DOHH2 (cell line): ENCODE data around the gene TEDC2.

ENCODE experiments used
- H3F3A ChIP-seq: fragments of 200-600 bp; sonication (generic), shearing (Covaris generic); 2 replicates; pipeline ENCODE4 v1.6.0; 2016; ENCODE audit warnings: antibody characterized with exemption, mild to moderate bottlenecking; ENCODE audit not compliant: control insufficient read depth, insufficient read depth
- H3K27ac ChIP-seq: fragments of 200-600 bp; sonication (generic); 2 replicates; pipeline ENCODE4 v1.5.1; 2014; ENCODE audit warnings: low read depth, mild to moderate bottlenecking, low read length, moderate library complexity
- H3K27me3 ChIP-seq: fragments of 200-600 bp; sonication (generic); 2 replicates; pipeline ENCODE4 v1.6.1; 2014; ENCODE audit warnings: mild to moderate bottlenecking, low read length, mixed read lengths; ENCODE audit not compliant: control insufficient read depth
- H3K36me3 ChIP-seq: fragments of 200-600 bp; sonication (generic); 2 replicates; pipeline ENCODE4 v1.6.1; 2014; ENCODE audit warnings: mild to moderate bottlenecking, low read length, moderate library complexity, mixed read lengths; ENCODE audit not compliant: control insufficient read depth
- H3K4me1 ChIP-seq: fragments of 200-600 bp; sonication (generic); 2 replicates; pipeline ENCODE4 v1.6.1; 2014; ENCODE audit warnings: mild to moderate bottlenecking, low read length, mixed read lengths; ENCODE audit not compliant: control insufficient read depth
- H3K4me2 ChIP-seq: fragments of 200-600 bp; sonication (generic); 2 replicates; pipeline ENCODE4 v1.6.0; 2014; ENCODE audit warnings: mild to moderate bottlenecking, low read length, moderate library complexity
- H3K4me3 ChIP-seq: fragments of 200-600 bp; sonication (generic); 2 replicates; pipeline ENCODE4 v1.5.1; 2014; ENCODE audit warnings: mild to moderate bottlenecking, low read length, mixed read lengths
- H3K79me2 ChIP-seq: fragments of 200-600 bp; sonication (generic); 2 replicates; pipeline ENCODE4 v1.6.1; 2014; ENCODE audit warnings: mild to moderate bottlenecking, low read length, mixed read lengths; ENCODE audit not compliant: control insufficient read depth
- H3K9me2 ChIP-seq: fragments of 200-600 bp; sonication (generic); replicated peaks from 2 replicates; pipeline ENCODE4 v1.6.1; 2014; ENCODE audit warnings: mild to moderate bottlenecking, low read length, mixed read lengths; ENCODE audit not compliant: control insufficient read depth
- H3K9me3 ChIP-seq: fragments of 200-600 bp; sonication (generic); 2 replicates; pipeline ENCODE4 v1.6.1; 2014; ENCODE audit warnings: antibody characterized with exemption, low read length, mixed read lengths; ENCODE audit not compliant: control insufficient read depth, insufficient read depth
- H4K20me1 ChIP-seq: fragments of 200-600 bp; sonication (generic); 2 replicates; pipeline ENCODE4 v1.6.0; 2014; ENCODE audit warnings: low read depth, mild to moderate bottlenecking, antibody characterized with exemption, low read length, moderate library complexity; ENCODE audit not compliant: control insufficient read depth, insufficient read depth
- EZH2phosphoT487 ChIP-seq: fragments of 200-600 bp; sonication (generic); IDR thresholded peaks from 2 replicates; pipeline ENCODE4 v1.6.1; 2017; ENCODE audit warnings: borderline replicate concordance, mild to moderate bottlenecking, antibody characterized with exemption, low read length, moderate library complexity, mixed read lengths
- TF ChIP-seq, protein P1 (sequence below): fragments of 200-600 bp; sonication (generic); IDR thresholded peaks from one replicate; pipeline ENCODE4 v1.5.1; 2014; ENCODE audit warnings: antibody characterized with exemption, mild to moderate bottlenecking, low read depth, low read length; ENCODE audit not compliant: poor library complexity, severe bottlenecking

Gene TEDC2

DNA sequence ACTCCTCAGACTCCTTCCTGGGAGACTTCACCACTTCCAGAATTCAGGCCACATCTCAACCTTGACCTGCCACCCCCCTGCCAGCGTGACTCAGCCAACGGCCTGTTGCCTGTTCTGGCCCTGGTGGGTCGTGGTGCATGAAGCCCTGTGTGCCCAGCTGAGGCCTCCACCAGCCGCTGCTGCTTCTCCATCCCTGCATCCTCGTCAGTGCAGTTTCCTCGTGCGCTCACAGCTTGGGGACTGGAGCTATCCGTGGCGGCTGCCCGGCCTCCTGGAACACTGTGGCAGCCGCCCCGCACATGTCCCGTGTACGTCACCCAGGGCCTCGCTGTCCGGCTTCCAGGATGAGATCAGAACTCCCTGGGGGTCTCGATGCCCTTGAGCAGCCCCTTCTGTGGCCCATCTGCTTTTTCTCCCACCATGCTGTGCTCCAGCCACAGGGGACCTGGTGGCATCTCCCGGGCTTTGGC lies 8.0 kb upstream of the TEDC2 start:
- Histone ChIP-seq H4K20me1 (no peaks in the 10 kb centered on the region), H3K9me3 (no peaks in the 10 kb centered on the region), H3K79me2 (peaks cover 7% of the 10 kb centered on the region; the same call in 1 of the 2 replicates), H3K4me1 (no peaks in the 10 kb centered on the region), H3K27me3 (no peaks in the 10 kb centered on the region), H3K4me3 (no peak overlapping the region), H3K27ac (no peak overlapping the region), H3K9me2 (no peaks in the 10 kb centered on the region), H3K4me2 (no peak overlapping the region), H3F3A (peaks cover 2% of the 10 kb centered on the region), H3K36me3 (peaks cover 93% of the 10 kb centered on the region)
- TF ChIP-seq, protein P1, sequence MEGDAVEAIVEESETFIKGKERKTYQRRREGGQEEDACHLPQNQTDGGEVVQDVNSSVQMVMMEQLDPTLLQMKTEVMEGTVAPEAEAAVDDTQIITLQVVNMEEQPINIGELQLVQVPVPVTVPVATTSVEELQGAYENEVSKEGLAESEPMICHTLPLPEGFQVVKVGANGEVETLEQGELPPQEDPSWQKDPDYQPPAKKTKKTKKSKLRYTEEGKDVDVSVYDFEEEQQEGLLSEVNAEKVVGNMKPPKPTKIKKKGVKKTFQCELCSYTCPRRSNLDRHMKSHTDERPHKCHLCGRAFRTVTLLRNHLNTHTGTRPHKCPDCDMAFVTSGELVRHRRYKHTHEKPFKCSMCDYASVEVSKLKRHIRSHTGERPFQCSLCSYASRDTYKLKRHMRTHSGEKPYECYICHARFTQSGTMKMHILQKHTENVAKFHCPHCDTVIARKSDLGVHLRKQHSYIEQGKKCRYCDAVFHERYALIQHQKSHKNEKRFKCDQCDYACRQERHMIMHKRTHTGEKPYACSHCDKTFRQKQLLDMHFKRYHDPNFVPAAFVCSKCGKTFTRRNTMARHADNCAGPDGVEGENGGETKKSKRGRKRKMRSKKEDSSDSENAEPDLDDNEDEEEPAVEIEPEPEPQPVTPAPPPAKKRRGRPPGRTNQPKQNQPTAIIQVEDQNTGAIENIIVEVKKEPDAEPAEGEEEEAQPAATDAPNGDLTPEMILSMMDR = no peak
- no peak for TF ChIP-seq EZH2phosphoT487

DNA sequence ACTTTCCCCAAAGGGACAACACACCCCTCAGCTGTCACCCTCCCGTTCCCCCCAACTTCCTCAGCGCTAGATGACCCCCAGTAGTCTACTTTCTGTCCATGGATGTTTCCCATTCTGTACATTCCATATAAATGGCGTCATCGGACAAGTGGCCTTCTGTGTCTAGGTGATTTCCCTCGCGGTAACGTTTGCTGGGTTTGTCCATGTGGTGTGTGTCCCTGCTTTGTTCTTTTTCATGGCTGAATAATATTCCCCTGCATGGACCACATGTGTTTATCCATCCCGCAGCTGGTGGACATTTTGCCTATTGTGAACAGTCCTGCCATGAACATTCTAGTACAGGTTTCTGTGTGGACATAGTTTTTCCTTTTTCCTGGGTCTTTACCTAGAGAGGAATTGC lies 7.3 kb upstream of the TEDC2 start:
- Histone ChIP-seq H3K27ac (no peak overlapping the region), H3K4me3 (no peak overlapping the region), H3K27me3 (no peaks in the 10 kb centered on the region), H3K79me2 (peaks cover 7% of the 10 kb centered on the region; the same call in 1 of the 2 replicates), H3K4me1 (no peaks in the 10 kb centered on the region; the same call in 1 of the 2 replicates), H3K36me3 (peaks cover 95% of the 10 kb centered on the region), H3F3A (peaks cover 8% of the 10 kb centered on the region), H3K9me3 (no peaks in the 10 kb centered on the region), H3K9me2 (no peaks in the 10 kb centered on the region), H4K20me1 (no peaks in the 10 kb centered on the region), H3K4me2 (no peak overlapping the region)
- no peak for TF ChIP-seq EZH2phosphoT487
- TF ChIP-seq, protein P1 = no peak

DNA sequence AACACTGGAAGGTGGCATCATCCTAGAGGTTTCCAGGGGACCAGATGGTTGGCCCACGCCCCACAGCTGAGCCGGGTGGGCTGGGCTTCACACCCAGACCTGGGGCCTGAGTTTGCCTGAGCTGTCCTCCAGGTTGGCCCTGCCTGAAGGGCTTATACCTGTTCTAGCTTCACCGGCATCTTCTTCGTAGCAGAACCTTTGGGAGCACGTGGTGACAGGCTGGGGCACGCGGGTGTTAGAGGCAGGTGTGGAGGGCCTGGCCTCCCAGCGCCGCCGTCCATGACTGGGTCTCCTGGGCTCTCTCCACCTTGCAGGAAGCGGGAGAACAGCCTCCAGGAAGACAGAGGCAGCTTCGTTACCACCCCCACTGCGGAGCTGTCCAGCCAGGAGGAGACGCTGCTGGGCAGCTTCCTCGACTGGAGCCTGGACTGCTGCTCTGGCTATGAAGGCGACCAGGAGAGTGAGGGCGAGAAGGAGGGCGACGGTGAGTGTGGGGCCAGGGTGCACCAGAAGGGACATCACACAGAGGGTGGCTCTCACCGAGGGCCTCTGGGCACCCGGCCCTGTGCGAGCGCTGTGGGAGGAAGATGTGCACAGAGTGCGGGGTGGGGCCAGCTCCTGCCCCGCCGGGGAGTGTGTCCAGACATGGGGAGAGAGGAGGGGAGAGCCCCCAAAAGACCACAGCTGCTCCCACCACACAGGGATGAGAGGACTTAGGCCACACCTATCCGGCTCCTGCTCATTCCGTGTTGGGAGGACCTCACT lies 4.6 kb upstream of the TEDC2 start:
- peaks cover 82% of the 10 kb centered on the region for H3K36me3 ChIP-seq
- H3K4me3 ChIP-seq = no peak overlapping the region
- no peaks in the 10 kb centered on the region for H3K9me2 ChIP-seq
- peaks cover 13% of the 10 kb centered on the region for H3F3A ChIP-seq
- TF ChIP-seq, protein P1 = no peak
- TF ChIP-seq EZH2phosphoT487 = no peak
- no peaks in the 10 kb centered on the region for H4K20me1 ChIP-seq
- H3K4me1 ChIP-seq = peaks cover 20% of the 10 kb centered on the region
- no peak overlapping the region for H3K27ac ChIP-seq
- no peaks in the 10 kb centered on the region for H3K27me3 ChIP-seq
- no peaks in the 10 kb centered on the region for H3K9me3 ChIP-seq
- no peak overlapping the region for H3K4me2 ChIP-seq
- peaks cover 4% of the 10 kb centered on the region for H3K79me2 ChIP-seq
